ENCODE measurements around the gene OAF. TPM values are rescaled to one million over a fixed set of nuclear protein-coding genes. Genes with fewer than 3 reads are reported as not detected.

Gene OAF
- total RNA-seq, 1 donor from 2014 or later, result 40.2 TPM

- Mint-ChIP-seq H3K27ac (ENCODE audit: unreplicated experiment) (no peak overlapping the region), H3K4me1 (peaks cover 43% of the 10 kb centered on the region), H3K4me3 (no peak overlapping the region), H3K9me3 (no peaks in the 10 kb centered on the region), H3K27me3 (ENCODE audit: low read depth) (peaks cover 8% of the 10 kb centered on the region), H3K36me3 (ENCODE audit: low read depth) (no peaks in the 10 kb centered on the region)
- TF ChIP-seq, protein P1, sequence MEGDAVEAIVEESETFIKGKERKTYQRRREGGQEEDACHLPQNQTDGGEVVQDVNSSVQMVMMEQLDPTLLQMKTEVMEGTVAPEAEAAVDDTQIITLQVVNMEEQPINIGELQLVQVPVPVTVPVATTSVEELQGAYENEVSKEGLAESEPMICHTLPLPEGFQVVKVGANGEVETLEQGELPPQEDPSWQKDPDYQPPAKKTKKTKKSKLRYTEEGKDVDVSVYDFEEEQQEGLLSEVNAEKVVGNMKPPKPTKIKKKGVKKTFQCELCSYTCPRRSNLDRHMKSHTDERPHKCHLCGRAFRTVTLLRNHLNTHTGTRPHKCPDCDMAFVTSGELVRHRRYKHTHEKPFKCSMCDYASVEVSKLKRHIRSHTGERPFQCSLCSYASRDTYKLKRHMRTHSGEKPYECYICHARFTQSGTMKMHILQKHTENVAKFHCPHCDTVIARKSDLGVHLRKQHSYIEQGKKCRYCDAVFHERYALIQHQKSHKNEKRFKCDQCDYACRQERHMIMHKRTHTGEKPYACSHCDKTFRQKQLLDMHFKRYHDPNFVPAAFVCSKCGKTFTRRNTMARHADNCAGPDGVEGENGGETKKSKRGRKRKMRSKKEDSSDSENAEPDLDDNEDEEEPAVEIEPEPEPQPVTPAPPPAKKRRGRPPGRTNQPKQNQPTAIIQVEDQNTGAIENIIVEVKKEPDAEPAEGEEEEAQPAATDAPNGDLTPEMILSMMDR (conservative IDR thresholded peaks at IDR 0.05), result no peak
- DNase-seq (ENCODE audit: low read depth, low spot score), result no peak
Measured at GRCh38 chr11:120196826-120197225, 14.0 kb upstream of the OAF start.

DNA sequence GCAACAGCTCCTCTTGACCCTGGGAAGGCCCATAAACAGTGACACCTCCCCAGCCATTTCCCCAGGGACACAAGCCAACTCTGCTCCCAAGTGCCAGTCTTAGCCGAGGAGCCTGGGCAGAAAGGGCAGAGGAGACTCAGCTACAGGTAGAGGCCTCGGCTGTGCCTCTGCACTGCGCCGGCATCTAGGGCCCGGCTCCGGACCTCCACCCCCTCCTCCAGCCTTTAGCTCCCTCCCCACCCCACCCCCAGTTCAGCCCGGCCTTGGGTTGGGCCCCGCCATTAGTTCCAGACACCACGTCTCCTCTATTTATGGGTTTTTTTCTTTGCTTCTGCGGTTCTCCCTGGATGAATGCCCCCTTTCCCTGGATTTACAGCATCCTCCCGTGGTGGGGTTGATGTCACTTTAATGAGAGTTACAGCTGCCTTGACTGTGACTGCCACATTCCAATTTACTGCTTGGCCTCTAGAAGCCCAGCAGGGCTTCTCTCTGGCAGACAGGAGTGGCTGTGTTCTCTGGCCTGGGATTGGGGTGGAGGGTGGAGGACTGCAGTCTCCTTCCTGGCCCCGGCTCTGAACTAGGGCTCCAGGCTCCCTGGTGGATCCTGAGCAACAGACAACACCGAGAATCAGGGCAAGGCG is 13.5 kb upstream of the OAF start:
- DNase-seq (ENCODE audit: low read depth, low spot score), result no peak
- Mint-ChIP-seq H3K27ac (ENCODE audit: unreplicated experiment) (no peak overlapping the region), H3K36me3 (ENCODE audit: low read depth) (no peaks in the 10 kb centered on the region), H3K27me3 (ENCODE audit: low read depth) (peaks cover 8% of the 10 kb centered on the region), H3K9me3 (no peaks in the 10 kb centered on the region), H3K4me3 (peak overlapping the region; percentile 70), H3K4me1 (peaks cover 42% of the 10 kb centered on the region)
- TF ChIP-seq, protein P1 (conservative IDR thresholded peaks at IDR 0.05), result no peak

DNA sequence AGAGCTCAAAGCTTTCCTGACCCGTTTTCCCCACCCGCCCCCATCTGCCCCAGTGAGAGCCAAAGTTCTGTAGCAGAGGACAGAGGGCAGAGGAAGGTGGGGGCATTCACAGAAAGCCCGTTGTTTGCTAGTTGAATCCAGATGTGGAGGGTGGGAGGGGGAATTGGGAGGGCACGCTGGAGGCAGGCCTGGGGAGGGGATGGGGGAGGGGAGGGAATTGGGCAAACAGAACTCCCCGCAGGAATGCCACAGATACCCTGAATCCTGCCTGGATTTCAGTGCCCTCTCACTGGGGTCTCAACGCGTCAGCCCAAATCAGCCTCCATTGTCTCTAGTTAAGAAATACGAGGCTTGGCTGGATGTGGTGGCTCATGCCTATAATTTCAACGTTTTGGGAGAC is 12.9 kb upstream of the OAF start:
- TF ChIP-seq, protein P1 (conservative IDR thresholded peaks at IDR 0.05), result no peak
- no peak overlapping the region for H3K4me3 Mint-ChIP-seq
- peaks cover 43% of the 10 kb centered on the region for H3K4me1 Mint-ChIP-seq
- DNase-seq (ENCODE audit: low read depth, low spot score), result no peak
- no peaks in the 10 kb centered on the region for H3K36me3 Mint-ChIP-seq (ENCODE audit: low read depth)
- no peaks in the 10 kb centered on the region for H3K9me3 Mint-ChIP-seq
- peak overlapping the region; percentile 12 for H3K27ac Mint-ChIP-seq (ENCODE audit: unreplicated experiment)
- peaks cover 8% of the 10 kb centered on the region for H3K27me3 Mint-ChIP-seq (ENCODE audit: low read depth)

DNA sequence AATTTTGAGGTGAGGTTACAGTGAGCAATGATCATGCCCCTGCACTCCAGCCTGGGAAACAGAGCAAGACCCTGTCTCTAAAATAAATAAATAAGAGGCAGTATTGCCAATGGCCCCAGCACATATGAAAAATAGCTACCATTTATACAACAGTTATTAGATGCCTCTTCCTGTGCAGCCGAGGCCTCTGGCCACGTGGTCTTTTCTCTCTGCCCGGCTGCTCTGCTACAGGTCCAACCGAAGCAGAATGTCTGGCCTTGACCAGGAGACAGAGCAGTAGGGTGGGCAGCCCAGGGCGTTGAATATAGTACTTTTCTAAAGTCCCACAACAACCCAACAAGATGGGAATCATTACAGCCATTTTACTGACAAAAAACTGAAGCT is 12.4 kb upstream of the OAF start:
- H3K27ac Mint-ChIP-seq (ENCODE audit: unreplicated experiment), result peak overlapping the region; percentile 43
- TF ChIP-seq, protein P1 (conservative IDR thresholded peaks at IDR 0.05), result no peak
- H3K27me3 Mint-ChIP-seq (ENCODE audit: low read depth), result peaks cover 8% of the 10 kb centered on the region
- no peak for DNase-seq (ENCODE audit: low read depth, low spot score)
- H3K9me3 Mint-ChIP-seq, result no peaks in the 10 kb centered on the region
- H3K4me3 Mint-ChIP-seq, result no peak overlapping the region
- H3K36me3 Mint-ChIP-seq (ENCODE audit: low read depth), result no peaks in the 10 kb centered on the region
- peaks cover 45% of the 10 kb centered on the region for H3K4me1 Mint-ChIP-seq

- Mint-ChIP-seq H3K27ac (ENCODE audit: unreplicated experiment) (no peak overlapping the region), H3K36me3 (ENCODE audit: low read depth) (no peaks in the 10 kb centered on the region), H3K4me1 (peaks cover 45% of the 10 kb centered on the region), H3K27me3 (ENCODE audit: low read depth) (peaks cover 8% of the 10 kb centered on the region), H3K4me3 (no peak overlapping the region), H3K9me3 (no peaks in the 10 kb centered on the region)
- TF ChIP-seq, protein P1 (conservative IDR thresholded peaks at IDR 0.05), result no peak
- DNase-seq (ENCODE audit: low read depth, low spot score), result no peak
Measured at GRCh38 chr11:120198787-120199469, 11.9 kb upstream of the OAF start.

Data from neural crest cell (in vitro differentiated cells).